K562 (cell line): ENCODE data around the gene RORC. TPM values are rescaled to one million over a fixed set of nuclear protein-coding genes. Genes with fewer than 3 reads are reported as not detected.

Experiments used
- ATAC-seq: fragments of 200-7000 bp; cut with Tn5 transposase; 3 replicates; pipeline ENCODE4 v1.9.1; 2020; ENCODE audit warnings: moderate library complexity
- BruUV-seq: library from RNA; stranded (reverse); fragments of 400-500 nt; replicated peaks from 2 replicates; lab custom pipeline; 2021; lab: Mats Ljungman, UMichigan
- CTCF ChIA-PET: fragments of 300-600 bp; formaldehyde crosslinking; extraction: SDS; loops from one replicate; lab custom pipeline; 2021; ENCODE audit warnings: low intra/inter-chr PET ratio; lab: Yijun Ruan, JAX
- POLR2A ChIA-PET: fragments of 300-600, 350-650 bp; sonication (Branson Sonifier 250); formaldehyde crosslinking; extraction: SDS; loops from one replicate; lab custom pipeline; 2021; ENCODE audit warnings: antibody characterized with exemption, inconsistent platforms; lab: Yijun Ruan, JAX
- DNase-seq, 4 experiments: peaks; one replicate each; pipeline versions ENCODE4 v3.0.0 to v3.0.0-alpha.2; 2011 to 2018; ENCODE audit warnings: low spot score in 3 of 4, mixed read lengths in 3 of 4; ENCODE audit errors: extremely low read depth in 1 of 4
- FAIRE-seq: peaks from 2 replicates; lab custom pipeline; 2011; peaks lifted over from hg19 to GRCh38; lab: Jason Lieb, UNC
- H2AFZ ChIP-seq: 2 replicates; pipeline ENCODE4 v1.6.0; 2011; ENCODE audit warnings: low read depth, low read length, control low read depth, inconsistent platforms
- H3K27ac ChIP-seq: fragments of 200-600 bp; 3 replicates; pipeline ENCODE4 v1.8.0; 2011; ENCODE audit warnings: low read depth, mild to moderate bottlenecking, control low read depth, inconsistent platforms, low read length, moderate library complexity, mixed read lengths; ENCODE audit errors: extremely low read depth
- H3K27me3 ChIP-seq, 2 experiments: fragments of 300-600 bp in 1 of 2; 2 replicates in 1 of 2; 3 replicates in 1 of 2; pipeline versions ENCODE4 v1.6.0 to v1.8.0; 2011; ENCODE audit warnings: inconsistent platforms in 2 of 2, low read length in 2 of 2, mild to moderate bottlenecking in 1 of 2, mixed read lengths in 1 of 2, moderate library complexity in 1 of 2; ENCODE audit not compliant: control insufficient read depth in 2 of 2, insufficient read depth in 2 of 2
- H3K36me3 ChIP-seq: fragments of 300-600 bp; 3 replicates; pipeline ENCODE4 v1.8.0; 2011; ENCODE audit warnings: mild to moderate bottlenecking, low read length, inconsistent platforms; ENCODE audit not compliant: control insufficient read depth, insufficient read depth
- H3K4me1 ChIP-seq, 2 experiments: fragments of 200-600 bp in 1 of 2; replicated peaks in 1 of 2; 2 replicates in 1 of 2; 3 replicates in 1 of 2; pipeline versions ENCODE4 v1.5.1 to v1.8.0; 2011; ENCODE audit warnings: inconsistent platforms in 2 of 2, low read length in 2 of 2, mild to moderate bottlenecking in 1 of 2, mixed read lengths in 1 of 2, moderate library complexity in 1 of 2; ENCODE audit not compliant: control insufficient read depth in 2 of 2, insufficient read depth in 2 of 2
- H3K4me2 ChIP-seq: 2 replicates; pipeline ENCODE4 v1.6.1; 2011; ENCODE audit warnings: low read length, control low read depth, inconsistent platforms, mixed read lengths; ENCODE audit not compliant: insufficient read depth
- H3K4me3 ChIP-seq: fragments of 200-600 bp; sonication (generic), shearing (Covaris generic); 2 replicates; pipeline ENCODE4 v1.5.1; 2016; ENCODE audit warnings: control low read depth, inconsistent platforms
- H3K79me2 ChIP-seq: fragments of 200-600 bp; 3 replicates; pipeline ENCODE4 v1.8.0; 2011; ENCODE audit warnings: low read length, inconsistent platforms; ENCODE audit not compliant: control insufficient read depth, insufficient read depth
- H3K9ac ChIP-seq, 2 experiments: 2 replicates each; pipeline versions ENCODE4 v1.6.0 to v1.6.1; 2011; ENCODE audit warnings: low read depth in 2 of 2, low read length in 2 of 2, control low read depth in 1 of 2, inconsistent platforms in 1 of 2, mild to moderate bottlenecking in 1 of 2, mixed read lengths in 1 of 2; ENCODE audit not compliant: insufficient read depth in 1 of 2
- H3K9me1 ChIP-seq: one replicate; pipeline ENCODE4 v1.6.0; 2011; ENCODE audit warnings: inconsistent platforms, mild to moderate bottlenecking, low read length, moderate library complexity; ENCODE audit not compliant: control insufficient read depth, insufficient read depth
- H3K9me3 ChIP-seq: replicated peaks from 2 replicates; pipeline ENCODE4 v1.5.1; 2011; ENCODE audit warnings: low read depth, low read length, inconsistent platforms; ENCODE audit not compliant: control insufficient read depth, insufficient read depth
- H4K20me1 ChIP-seq: replicated peaks from 2 replicates; pipeline ENCODE4 v1.6.1; 2011; ENCODE audit warnings: low read length, inconsistent platforms, mixed read lengths; ENCODE audit not compliant: control insufficient read depth, insufficient read depth
- CBFA2T3 ChIP-seq: fragments of 450-650 bp; IDR thresholded peaks from 2 replicates; pipeline ENCODE4 v1.6.1; 2017
- CTBP1 ChIP-seq: fragments of 450-650 bp; IDR thresholded peaks from 2 replicates; pipeline ENCODE4 v1.6.1; 2016; ENCODE audit warnings: borderline replicate concordance
- DMBX1 ChIP-seq: fragments of 250-450 bp; sonication (Bioruptor Pico); IDR thresholded peaks from 2 replicates; pipeline ENCODE4 v1.8.0; 2022; ENCODE audit warnings: inconsistent platforms, mild to moderate bottlenecking, moderate library complexity, borderline replicate concordance
- KAT8 ChIP-seq: fragments of 450-650 bp; IDR thresholded peaks from 2 replicates; pipeline ENCODE4 v1.6.1; 2016; ENCODE audit warnings: low read depth, mild to moderate bottlenecking
- MBD2 ChIP-seq: sonication (generic); IDR thresholded peaks from 2 replicates; pipeline ENCODE4 v1.6.1; 2016; ENCODE audit warnings: low read depth, borderline replicate concordance
- MEIS2 ChIP-seq: fragments of 450-650 bp; IDR thresholded peaks from 2 replicates; pipeline ENCODE4 v1.6.1; 2014; ENCODE audit warnings: mild to moderate bottlenecking; ENCODE audit not compliant: partially characterized antibody
- RFX1 ChIP-seq: fragments of 450-650 bp; IDR thresholded peaks from 2 replicates; pipeline ENCODE4 v1.6.1; 2016; ENCODE audit warnings: mild to moderate bottlenecking, moderate library complexity
- SMAD3 ChIP-seq: fragments of 450-650 bp; formaldehyde crosslinking; conservative IDR thresholded peaks from 2 replicates; pipeline ENCODE4 v1.4.0; 2020; ENCODE audit warnings: mild to moderate bottlenecking
- SMARCC2 ChIP-seq: fragments of 450-650 bp; IDR thresholded peaks from 2 replicates; pipeline ENCODE4 v1.6.1; 2017; ENCODE audit warnings: antibody characterized with exemption, moderate library complexity, mild to moderate bottlenecking, low read depth
- SP1 ChIP-seq: sonication (generic); formaldehyde crosslinking; IDR thresholded peaks from 2 replicates; pipeline ENCODE4 v1.8.1; 2022; ENCODE audit warnings: mild to moderate bottlenecking, missing genetic modification reagents
- TCF3 ChIP-seq: sonication (generic); formaldehyde crosslinking; IDR thresholded peaks from 2 replicates; pipeline ENCODE4 v1.4.0; 2020; ENCODE audit warnings: mild to moderate bottlenecking, missing genetic modification reagents
- TEAD4 ChIP-seq, 2 experiments: sonication (generic) in 1 of 2; formaldehyde crosslinking in 1 of 2; IDR thresholded peaks; 2 replicates each; pipeline versions ENCODE4 v1.6.1 to v1.8.0; 2012 to 2022; ENCODE audit warnings: borderline replicate concordance in 1 of 2, inconsistent platforms in 1 of 2, low read length in 1 of 2, mild to moderate bottlenecking in 1 of 2, missing genetic modification reagents in 1 of 2
- ZEB2 ChIP-seq: fragments of 450-650 bp; IDR thresholded peaks from 2 replicates; pipeline ENCODE4 v1.6.1; 2016
- ZNF583 ChIP-seq: fragments of 250-450 bp; sonication (Bioruptor Pico); IDR thresholded peaks from 2 replicates; pipeline ENCODE4 v1.4.0; 2020
- WGBS: fragments of 100-300 bp; shearing (Covaris generic); methylation state at CpG from one replicate; pipeline ENCODE4 v1.1.6; 2016; ENCODE audit warnings: low coverage, mixed read lengths; ENCODE audit not compliant: insufficient coverage; ENCODE audit errors: missing lambda C conversion rate; 5-methylcytosine and 5-hydroxymethylcytosine counted together
- in situ Hi-C: fragments of 300-500 bp; cut with MboI; formaldehyde crosslinking; loops from 4 replicates; pipeline ENCODE4 v1.15.0; 2018; ENCODE audit warnings: inconsistent platforms, mixed read lengths
- intact Hi-C: fragments of 100-400 bp; cut with micrococcal nuclease; formaldehyde crosslinking; loops from 2 replicates; pipeline ENCODE4 v1.14.2; 2022
- polyA plus RNA-seq, 8 experiments: library from polyadenylated mRNA; depleted of rRNA in 4 of 8; stranded (reverse) in 5 of 8; unstranded in 3 of 8; fragments of >200 nt; fragmentation: Nextera tagmentation in 2 of 8; fragmentation: Illumina TruSeq in 1 of 8; extraction: Ambion mirVana in 2 of 8; extraction: Trizol in 1 of 8; gene quantifications; 2 replicates each; pipeline versions ENCODE4 v1.2.1 to v1.2.3, GENCODE V29; 2011 to 2014; ENCODE audit warnings: inconsistent platforms in 1 of 8, missing spikeins in 1 of 8
- total RNA-seq, 7 experiments: library from RNA; depleted of rRNA in 6 of 7; stranded (reverse); fragments of >200 nt in 6 of 7; fragmentation: Illumina TruSeq in 2 of 7; extraction: Trizol in 2 of 7; gene quantifications; 2 replicates each; pipeline versions ENCODE4 v1.2.1 to v1.2.3, GENCODE V29; 2011 to 2021; ENCODE audit warnings: low replicate concordance in 1 of 7
- TF ChIP-seq, protein P1 (sequence below), 2 experiments: fragments of 200-800 bp in 1 of 2; sonication (Bioruptor generic) in 1 of 2; sonication (generic) in 1 of 2; formaldehyde crosslinking in 1 of 2; IDR thresholded peaks in 1 of 2; conservative IDR thresholded peaks in 1 of 2; 2 replicates each; pipeline versions ENCODE4 v1.5.0 to v1.6.1; 2016 to 2020; ENCODE audit warnings: missing compliant biosample characterization in 1 of 2, missing genetic modification characterization in 1 of 2, missing genetic modification reagents in 1 of 2

The RORC gene
- total and polyA plus RNA-seq, 9 of the 15 experiments (the other 6 are each of a cell fraction or from before 2014, with no cell fraction given) = not detected

DNA sequence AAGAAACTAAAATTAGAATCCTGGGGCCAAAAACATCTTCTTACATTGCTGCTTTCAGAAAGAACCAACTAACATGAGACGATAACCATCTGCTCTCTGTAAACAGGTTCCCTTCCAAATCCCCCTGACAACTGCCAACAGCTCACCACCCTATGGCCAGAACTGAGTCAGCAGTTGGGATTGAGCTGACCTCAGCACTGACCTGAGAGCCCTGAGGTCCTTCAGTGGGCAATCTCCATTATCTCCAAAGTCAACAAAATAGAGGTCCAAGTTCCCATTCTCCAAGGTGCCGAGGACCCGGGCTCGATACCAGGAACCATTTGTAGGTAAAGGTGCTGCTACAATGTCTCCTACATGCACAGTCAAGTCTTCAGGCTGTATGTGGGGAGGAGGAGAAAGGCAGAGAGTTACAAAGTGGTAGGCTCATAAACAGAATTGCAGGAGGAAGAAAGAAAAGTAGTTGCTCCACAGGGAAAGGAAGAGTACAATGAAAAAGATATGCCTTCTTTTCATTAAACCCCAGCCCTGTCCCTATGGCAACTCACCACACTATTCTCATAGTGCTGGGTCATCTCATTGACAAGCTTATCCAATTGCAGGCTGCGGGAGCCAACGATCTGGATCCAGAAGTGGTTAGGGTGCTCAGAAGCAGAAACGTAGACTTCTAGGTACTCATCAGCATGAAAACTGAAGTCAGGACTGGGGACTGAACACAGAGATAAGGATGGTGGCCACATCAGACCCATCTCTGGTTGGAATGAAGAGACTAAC lies 55.5 kb downstream of the RORC start (continued):
- TF ChIP-seq RFX1 = peak; percentile 83
- peak; percentile 16 for TF ChIP-seq CBFA2T3
- no peak for TF ChIP-seq ZNF583 (CRISPR knock-in tag)

DNA sequence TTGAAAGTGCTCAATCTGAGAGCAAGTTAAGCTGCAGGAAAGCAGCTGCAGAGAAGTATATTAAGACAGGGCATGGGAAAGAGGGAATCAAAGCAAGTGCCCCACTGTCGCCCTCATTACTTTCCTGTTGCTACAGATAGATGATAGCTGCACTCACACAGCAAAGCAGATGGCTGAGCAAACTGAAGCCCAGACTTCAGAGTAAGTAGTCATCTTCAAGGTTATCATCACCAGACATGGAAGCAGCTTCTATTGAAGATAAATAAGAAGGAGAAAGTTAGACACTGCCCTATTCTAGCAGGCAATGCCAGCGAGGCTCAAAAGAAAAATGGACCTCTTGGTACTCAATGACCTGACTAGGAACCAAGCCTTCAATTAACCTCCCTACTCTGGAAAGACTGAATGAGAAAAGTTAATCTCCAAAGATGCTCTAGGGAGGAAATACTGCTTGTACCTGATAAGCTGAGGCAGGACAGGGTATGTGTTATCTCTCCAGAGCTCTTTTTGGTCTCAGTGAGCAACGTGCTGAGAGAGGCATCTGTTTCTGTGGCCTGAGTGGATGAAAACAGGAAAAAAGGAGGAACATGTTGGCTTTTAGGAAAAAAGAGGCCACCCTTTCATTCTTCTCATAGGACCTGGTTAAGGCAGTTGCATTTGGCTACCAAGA lies 57.2 kb downstream of the RORC start:
- no peaks in the 10 kb centered on the region for H3K27me3 ChIP-seq
- in situ Hi-C loops = no loop called here
- H3K36me3 ChIP-seq = peaks cover 10% of the 10 kb centered on the region; the same call in 2 of the 3 replicates
- intact Hi-C loops = no loop called here
- peak; percentile 89 for ATAC-seq
- ChIA-PET CTCF (no interaction called here), POLR2A (interaction anchor here (0.7 to 2.0 kb wide), 8 partner anchors 8 to 665 kb away, joined by 3 to 15 read pairs (median 4); partner anchors contain the start of genes MRPL9, TDRKH and TUFT1)
- H3K9me3 ChIP-seq = 0 out of 2 replicates have a peak, but pooled peaks cover 2% of the 10 kb centered on the region
- no peaks in the 10 kb centered on the region for H3K79me2 ChIP-seq
- peak overlapping the region; percentile 56 for H3K4me2 ChIP-seq
- H4K20me1 ChIP-seq = 0 out of 2 replicates have a peak, but pooled peaks cover 2% of the 10 kb centered on the region
- H3K4me3 ChIP-seq = no peak overlapping the region
- peaks cover 21 to 38% of the 10 kb centered on the region in 2 experiments for H3K4me1 ChIP-seq
- BruUV-seq = no TSS peak
- peak; percentile 92 for FAIRE-seq
- peak overlapping the region; percentile 66 for H3K27ac ChIP-seq
- peak; percentile 72 to 83 (median 78) for DNase-seq
- H3K9me1 ChIP-seq = no peaks in the 10 kb centered on the region
- H2AFZ ChIP-seq = peak overlapping the region; percentile 60; the same call in 1 of the 2 replicates
- H3K9ac ChIP-seq = 0 out of 4 replicates have a peak overlapping the region, but pooled peaks of 1 of the 2 experiments have one; percentile 11
- 0% methylated on average over 3 of the region's 3 CpGs for WGBS
- TF ChIP-seq KAT8 (no peak), ZEB2 (0 out of 2 replicates have a peak, but pooled peaks have one; percentile 39), SP1 (CRISPR knock-in tag) (peak; percentile 50; the same call in 1 of the 2 replicates), TEAD4 (IDR thresholded peaks at IDR 0.05; ENCODE audit: low read length) (peak; percentile 90), TEAD4 (CRISPR knock-in tag; IDR thresholded peaks at IDR 0.05; ENCODE audit: borderline replicate concordance) (no peak), MBD2 (0 out of 2 replicates have a peak, but pooled peaks have one; percentile 48), MEIS2 (peak; percentile 31), SMARCC2 (peak; percentile 49; the same call in 1 of the 2 replicates), SMAD3 (CRISPR knock-in tag) (0 out of 2 replicates have a peak, but pooled peaks have one; percentile 47), CTBP1 (peak; percentile 97), ZNF583 (CRISPR knock-in tag) (no peak), TCF3 (peak; percentile 88), DMBX1 (CRISPR knock-in tag) (0 out of 2 replicates have a peak, but pooled peaks have one; percentile 46)
- TF ChIP-seq, protein P1, sequence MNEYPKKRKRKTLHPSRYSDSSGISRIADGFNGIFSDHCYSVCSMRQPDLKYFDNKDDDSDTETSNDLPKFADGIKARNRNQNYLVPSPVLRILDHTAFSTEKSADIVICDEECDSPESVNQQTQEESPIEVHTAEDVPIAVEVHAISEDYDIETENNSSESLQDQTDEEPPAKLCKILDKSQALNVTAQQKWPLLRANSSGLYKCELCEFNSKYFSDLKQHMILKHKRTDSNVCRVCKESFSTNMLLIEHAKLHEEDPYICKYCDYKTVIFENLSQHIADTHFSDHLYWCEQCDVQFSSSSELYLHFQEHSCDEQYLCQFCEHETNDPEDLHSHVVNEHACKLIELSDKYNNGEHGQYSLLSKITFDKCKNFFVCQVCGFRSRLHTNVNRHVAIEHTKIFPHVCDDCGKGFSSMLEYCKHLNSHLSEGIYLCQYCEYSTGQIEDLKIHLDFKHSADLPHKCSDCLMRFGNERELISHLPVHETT (CRISPR knock-in tag; conservative IDR thresholded peaks at IDR 0.05 in 1 of 2, IDR thresholded peaks at IDR 0.05 in 1 of 2) = 0 out of 4 replicates have a peak, but pooled peaks of 1 of the 2 experiments have one; percentile 42
